GM12878 (cell line): ENCODE data around the gene HSD17B14.
A peak's percentile ranks its signal among the peaks of the same experiment; 100 is the strongest.

Experiments used
- BCL3 ChIP-seq: IDR thresholded peaks from 2 replicates; pipeline ENCODE4 v1.6.1; 2011; ENCODE audit warnings: borderline replicate concordance, low read depth, mild to moderate bottlenecking, moderate library complexity, low read length; ENCODE audit not compliant: insufficient read depth, poor library complexity, severe bottlenecking
- CBX5 ChIP-seq: sonication (generic); IDR thresholded peaks from 2 replicates; pipeline ENCODE4 v1.6.1; 2016; ENCODE audit warnings: low read depth, moderate library complexity, mild to moderate bottlenecking, inconsistent platforms
- CEBPB ChIP-seq, 2 experiments: fragments of 150-350 bp in 1 of 2; IDR thresholded peaks; 2 replicates each; pipeline ENCODE4 v1.6.1; 2012 to 2014; ENCODE audit warnings: low read depth in 2 of 2, low read length in 2 of 2, borderline replicate concordance in 1 of 2, inconsistent platforms in 1 of 2
- CTCF ChIP-seq, 3 experiments: IDR thresholded peaks in 2 of 3; conservative IDR thresholded peaks in 1 of 3; 2 replicates each; pipeline ENCODE4 v1.5.1; 2011; ENCODE audit warnings: low read depth in 3 of 3, low read length in 3 of 3, mild to moderate bottlenecking in 3 of 3, control low read depth in 2 of 3, moderate library complexity in 2 of 3, inconsistent platforms in 1 of 3, mixed read lengths in 1 of 3; ENCODE audit not compliant: control insufficient read depth in 2 of 3, insufficient read depth in 1 of 3; ENCODE audit errors: extremely low read depth in 1 of 3
- FOXK2 ChIP-seq: fragments of 450-650 bp; IDR thresholded peaks from 2 replicates; pipeline ENCODE4 v1.6.1; 2017; ENCODE audit warnings: mild to moderate bottlenecking, moderate library complexity
- HDAC6 ChIP-seq: fragments of 200-600 bp; sonication (generic); IDR thresholded peaks from one replicate; pipeline ENCODE4 v1.8.0; 2017; ENCODE audit warnings: antibody characterized with exemption; ENCODE audit not compliant: unreplicated experiment
- IRF4 ChIP-seq: IDR thresholded peaks from 2 replicates; pipeline ENCODE4 v1.6.1; 2011; ENCODE audit warnings: low read depth, low read length
- POLR2AphosphoS5 ChIP-seq: IDR thresholded peaks from 2 replicates; pipeline ENCODE4 v1.6.1; 2011; ENCODE audit warnings: mild to moderate bottlenecking, low read length, inconsistent platforms
- RAD21 ChIP-seq: IDR thresholded peaks from 2 replicates; pipeline ENCODE4 v1.6.1; 2011; ENCODE audit warnings: mild to moderate bottlenecking, low read depth, low read length, moderate library complexity; ENCODE audit not compliant: insufficient read depth
- RFX5 ChIP-seq: IDR thresholded peaks from 2 replicates; pipeline ENCODE4 v1.6.1; 2011; ENCODE audit warnings: low read depth, low read length, improper control_type of control experiment
- SMC3 ChIP-seq: IDR thresholded peaks from 2 replicates; pipeline ENCODE4 v1.6.1; 2011; ENCODE audit warnings: low read length, improper control_type of control experiment, borderline replicate concordance
- USF2 ChIP-seq: IDR thresholded peaks from 2 replicates; pipeline ENCODE4 v1.6.1; 2011; ENCODE audit warnings: low read depth, low read length, improper control_type of control experiment, borderline replicate concordance
- ZNF217 ChIP-seq: fragments of 450-650 bp; IDR thresholded peaks from 2 replicates; pipeline ENCODE4 v1.6.1; 2017; ENCODE audit warnings: antibody characterized with exemption, mild to moderate bottlenecking

GRCh38 chr19:48874303-48875135 is 38.2 kb upstream of the HSD17B14 start:
- TF ChIP-seq SMC3 (no peak), CTCF (IDR thresholded peaks at IDR 0.05 in 2 of 3, conservative IDR thresholded peaks at IDR 0.05 in 1 of 3; ENCODE audit: control insufficient read depth in 2 of 3, extremely low read depth in 1 of 3, insufficient read depth in 1 of 3, low read depth in 3 of 3, low read length in 3 of 3) (no peak), POLR2AphosphoS5 (peak; percentile 25; the same call in 1 of the 2 replicates), CEBPB (IDR thresholded peaks at IDR 0.05; ENCODE audit: borderline replicate concordance in 1 of 2, low read depth in 2 of 2, low read length in 2 of 2) (no peak), ZNF217 (no peak), IRF4 (no peak), BCL3 (no peak), RFX5 (no peak), FOXK2 (no peak), HDAC6 (no peak), RAD21 (no peak), CBX5 (no peak), USF2 (no peak)
